HG03378 (cell line): ENCODE measurements around the gene UBA6.
"Not testable (repeated sequence)": the region's sequence is repeated elsewhere in the genome, so short reads cannot be mapped to it uniquely, and the experiment has no call there.

Experiments
- ATAC-seq: cut with Tn5 transposase; IDR thresholded peaks from one replicate; pipeline ENCODE4 v1.9.1; 2021; ENCODE audit warnings: mild to moderate bottlenecking, moderate library complexity; ENCODE audit not compliant: unreplicated experiment

UBA6 gene

DNA sequence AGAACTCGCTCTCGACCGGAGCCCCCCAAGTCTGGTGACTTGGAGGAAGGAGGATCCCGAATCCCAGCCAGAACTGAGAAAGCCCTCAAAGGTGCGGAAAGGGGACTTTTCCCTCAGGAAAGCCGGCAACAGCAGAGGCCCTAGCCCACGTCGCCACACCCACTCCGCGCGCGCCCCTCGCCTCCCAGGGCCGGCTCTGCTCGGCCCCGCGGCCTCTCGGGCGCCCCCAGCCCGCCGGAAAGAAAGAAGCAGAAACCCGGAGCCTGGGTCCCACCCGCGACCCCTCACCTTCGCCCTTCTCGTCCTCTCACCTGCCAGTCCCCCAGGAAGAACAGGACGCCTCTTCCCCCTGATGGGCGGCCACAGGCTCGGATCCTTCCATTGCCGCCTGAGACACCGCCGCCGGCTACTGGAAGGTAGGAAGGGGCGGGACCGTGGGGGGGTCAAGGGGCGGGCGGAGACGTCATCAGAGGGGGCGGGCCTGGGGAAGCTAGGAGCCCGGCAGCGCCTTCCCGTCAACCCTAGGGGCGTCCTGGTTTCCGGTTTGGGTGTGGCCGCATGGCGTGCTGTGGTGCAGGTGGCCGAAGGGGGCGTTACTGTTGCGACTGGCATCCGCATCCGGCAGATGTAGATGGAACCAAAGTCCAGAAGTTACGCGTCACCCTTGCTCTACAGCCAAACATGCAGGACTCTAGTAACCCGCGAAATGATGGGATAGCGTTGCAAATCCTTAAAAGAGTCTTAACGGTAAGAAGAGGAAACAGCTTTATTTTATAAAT is at the start of gene UBA6:
TSS of gene UBA6 (minus strand) at position 418 of the 779 bp plus-strand sequence. CDS start at position 382, 36 bp downstream.
- peak; percentile 96 for ATAC-seq

DNA sequence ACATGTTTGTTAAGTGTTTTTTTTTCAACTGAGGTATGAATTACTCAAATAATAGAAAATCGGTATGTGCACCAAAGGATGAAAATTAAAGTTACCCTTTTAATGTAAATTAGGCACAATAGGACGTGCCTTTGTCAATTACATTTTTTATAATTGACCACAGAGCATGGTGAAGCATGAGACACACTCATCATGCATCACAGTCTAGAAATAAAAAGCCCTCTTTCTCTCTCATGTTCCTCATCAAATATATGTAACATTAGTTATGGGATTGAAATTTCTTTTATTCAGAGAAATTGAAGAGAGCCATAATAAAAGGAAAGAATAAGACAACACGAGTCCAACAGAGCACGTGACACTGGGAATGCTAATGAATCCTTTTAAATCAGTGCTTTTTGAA is 49.7 kb upstream of the UBA6 start:
- ATAC-seq: no peak

DNA sequence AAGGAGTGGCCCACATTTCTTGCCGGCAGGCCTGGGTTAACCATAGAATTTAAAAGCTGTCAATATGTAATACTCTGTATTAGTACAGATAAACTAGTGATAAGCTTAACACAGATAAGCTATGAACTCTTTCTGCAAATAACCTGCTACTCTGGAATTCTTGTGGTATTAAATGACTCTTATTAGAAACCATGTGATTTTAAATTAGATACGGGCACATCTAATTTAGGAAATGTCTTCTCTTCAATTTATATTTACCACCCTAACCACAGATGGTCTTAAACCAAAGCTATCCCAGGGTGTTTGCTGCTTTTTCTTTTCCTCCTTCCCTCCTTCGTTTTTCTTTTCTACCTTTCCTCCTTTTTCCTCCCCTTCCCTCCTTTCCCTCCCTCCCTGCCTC is 48.3 kb upstream of the UBA6 start:
- ATAC-seq: no peak

DNA sequence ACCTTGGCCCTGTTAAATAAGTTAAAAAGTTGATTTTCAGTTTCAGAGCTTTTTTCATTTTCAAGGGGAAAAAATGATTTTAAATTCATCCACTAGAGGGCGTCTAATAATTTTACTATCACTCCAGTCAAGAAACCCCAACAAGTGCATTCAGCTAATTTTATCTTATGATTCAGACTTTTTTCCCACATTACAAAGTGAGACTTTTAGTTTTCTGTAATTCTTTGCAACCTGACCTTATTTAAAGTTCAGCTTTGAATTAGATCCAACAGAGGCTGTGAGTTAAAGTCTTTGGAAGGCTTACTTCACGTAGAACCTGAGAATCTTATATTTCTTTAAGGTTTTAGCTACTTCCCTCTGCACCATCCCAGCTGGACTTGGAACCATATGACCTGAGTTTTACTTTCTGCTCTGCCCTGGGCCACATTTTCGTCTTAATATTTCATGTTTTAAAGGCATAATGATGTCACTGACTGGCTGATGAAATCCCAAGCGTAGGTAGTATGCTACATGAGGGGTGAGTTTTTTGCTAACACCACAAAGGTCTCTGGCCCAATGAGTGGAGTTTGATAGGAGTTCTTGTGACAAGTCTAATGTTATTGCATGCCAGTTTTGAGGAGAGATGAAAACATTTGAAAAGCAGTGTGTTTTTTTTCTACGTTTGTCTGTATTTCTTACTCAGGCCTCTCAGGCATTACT is 46.0 kb upstream of the UBA6 start:
- ATAC-seq: peak; percentile 65

DNA sequence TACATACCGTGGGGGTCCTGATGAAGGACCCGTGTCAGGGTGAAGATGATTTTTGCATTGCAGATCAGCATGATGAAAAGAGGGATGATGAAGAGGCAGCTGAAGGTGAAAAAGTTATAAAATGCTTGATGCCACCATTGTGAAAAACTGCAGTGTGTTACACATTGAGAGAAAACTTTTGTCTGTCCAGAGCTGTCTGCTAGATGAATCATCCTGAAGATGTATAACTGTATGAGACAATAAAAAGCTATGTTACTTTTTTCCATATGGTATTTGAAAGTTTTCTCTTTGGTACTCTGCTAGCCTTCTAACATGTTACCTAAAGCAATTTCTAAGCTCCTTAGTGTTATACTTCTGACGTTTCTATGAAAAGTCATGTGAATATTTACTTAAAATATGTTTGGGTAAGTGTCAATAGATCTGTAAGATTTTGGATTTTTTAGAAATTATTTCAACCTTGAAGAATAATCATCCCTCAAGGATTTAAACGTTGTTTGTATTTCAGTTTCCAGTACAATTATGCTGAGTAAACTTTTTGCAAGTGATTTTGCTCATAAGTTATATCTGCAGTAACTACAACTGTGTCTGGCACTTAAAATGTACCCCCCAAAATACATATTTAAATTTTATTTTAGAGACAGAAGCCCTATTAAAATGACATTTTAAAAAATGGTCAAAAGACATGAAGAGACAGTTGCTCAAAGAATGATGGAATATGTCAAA is 43.8 kb upstream of the UBA6 start:
- ATAC-seq: no peak

DNA sequence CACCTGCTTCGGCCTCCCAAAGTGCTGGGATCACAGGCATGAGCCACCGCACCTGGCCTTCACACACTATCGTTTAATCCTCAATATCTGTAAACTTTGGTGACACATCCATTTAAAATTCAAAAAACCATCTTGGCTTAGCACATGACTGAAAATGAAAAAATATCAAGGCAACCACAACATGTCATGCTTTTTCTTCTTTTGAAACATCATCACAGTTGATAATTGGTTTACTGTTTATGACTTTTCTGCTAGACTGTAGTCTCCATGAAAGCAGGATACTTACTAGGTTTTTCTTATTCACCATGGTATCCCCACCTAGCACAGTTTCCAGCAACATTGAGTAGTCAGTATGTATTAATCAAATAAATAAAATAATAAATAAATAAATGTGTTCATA is 42.2 kb upstream of the UBA6 start:
- no peak for ATAC-seq

DNA sequence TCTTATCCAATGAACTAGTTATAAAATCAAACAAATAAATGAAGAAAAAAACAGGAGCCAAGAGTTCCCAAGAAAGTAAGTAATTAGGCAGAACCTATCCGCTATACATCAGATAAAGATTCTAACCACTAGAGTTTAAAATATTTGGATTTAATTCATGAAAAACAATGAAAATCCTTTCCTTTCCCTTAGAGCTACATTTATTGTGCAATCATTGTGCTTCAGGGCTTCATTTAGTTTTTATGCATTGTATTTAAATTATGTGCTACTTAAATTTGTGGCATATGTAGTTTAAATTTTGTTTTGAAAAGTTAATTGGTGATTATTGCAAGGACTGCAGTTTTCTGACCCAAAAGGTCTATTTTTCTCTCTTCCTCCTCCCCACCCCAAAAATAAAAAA is 35.3 kb upstream of the UBA6 start:
- no peak for ATAC-seq

DNA sequence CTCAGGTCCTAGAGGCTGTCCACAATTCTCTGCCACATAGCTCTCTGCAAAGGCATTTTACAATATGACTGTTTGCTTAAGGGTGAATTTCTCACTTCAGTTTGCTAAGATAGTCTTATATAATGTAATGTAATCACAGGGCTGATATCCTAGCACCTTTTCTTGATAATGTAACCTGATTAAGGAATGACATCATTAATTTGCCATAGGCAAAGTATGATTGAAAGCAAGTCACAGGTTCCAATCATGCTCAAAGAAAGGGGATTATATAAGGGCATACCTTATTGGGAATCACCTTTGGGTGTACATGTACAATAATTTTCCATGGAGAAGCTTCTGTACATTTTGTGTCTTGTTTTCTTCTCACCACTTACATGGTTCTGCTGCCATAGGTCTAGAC is 34.4 kb upstream of the UBA6 start:
- no peak for ATAC-seq

DNA sequence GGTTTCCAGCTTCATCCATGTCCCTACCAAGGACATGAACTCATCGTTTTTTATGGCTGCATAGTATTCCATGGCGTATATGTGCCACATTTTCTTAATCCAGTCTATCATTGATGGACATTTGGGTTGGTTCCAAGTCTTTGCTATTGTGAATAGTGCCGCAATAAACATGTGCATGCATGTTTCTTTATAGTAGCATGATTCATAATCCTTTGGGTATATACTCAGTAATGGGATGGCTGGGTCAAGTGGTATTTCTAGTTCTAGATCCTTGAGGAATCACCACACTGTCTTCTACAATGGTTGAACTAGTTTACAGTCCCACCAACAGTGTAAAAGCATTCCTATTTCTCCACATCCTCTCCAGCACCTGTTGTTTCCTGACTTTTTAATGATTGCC is 29.6 kb upstream of the UBA6 start:
- ATAC-seq: not testable (repeated sequence)

DNA sequence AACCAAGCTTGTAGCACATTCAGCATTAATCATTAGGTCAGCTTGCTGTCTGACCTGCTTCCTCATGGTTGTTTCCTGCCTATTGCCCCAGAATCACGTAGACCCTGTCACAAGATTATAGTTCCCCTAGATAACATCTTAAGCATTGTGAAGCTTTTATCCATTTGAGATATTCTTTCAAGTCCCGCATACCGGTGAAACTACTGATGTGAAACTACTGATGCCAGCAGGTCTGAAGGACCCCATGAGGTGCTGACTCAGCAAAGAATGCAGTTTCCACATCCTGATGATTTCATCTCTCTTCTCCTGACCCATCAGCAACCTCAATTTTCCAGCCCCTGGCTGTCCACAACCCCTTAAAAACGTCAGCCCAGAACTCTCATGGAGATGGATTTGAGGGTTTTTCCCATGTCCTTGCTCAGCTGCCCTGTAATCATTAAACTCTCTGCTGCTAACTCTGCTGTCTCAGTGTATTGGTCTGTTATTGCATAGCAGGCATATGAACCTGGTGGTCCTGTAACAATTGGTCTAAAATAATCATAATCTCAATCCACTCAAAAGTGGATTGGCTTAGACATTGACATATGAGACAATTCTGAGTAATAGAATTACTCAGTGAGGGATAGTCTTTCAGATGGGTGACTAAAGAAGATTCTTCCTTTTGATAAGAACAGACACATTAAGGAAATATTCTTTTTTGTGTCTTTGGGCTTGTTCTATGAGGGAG is 26.3 kb upstream of the UBA6 start:
- no peak for ATAC-seq

DNA sequence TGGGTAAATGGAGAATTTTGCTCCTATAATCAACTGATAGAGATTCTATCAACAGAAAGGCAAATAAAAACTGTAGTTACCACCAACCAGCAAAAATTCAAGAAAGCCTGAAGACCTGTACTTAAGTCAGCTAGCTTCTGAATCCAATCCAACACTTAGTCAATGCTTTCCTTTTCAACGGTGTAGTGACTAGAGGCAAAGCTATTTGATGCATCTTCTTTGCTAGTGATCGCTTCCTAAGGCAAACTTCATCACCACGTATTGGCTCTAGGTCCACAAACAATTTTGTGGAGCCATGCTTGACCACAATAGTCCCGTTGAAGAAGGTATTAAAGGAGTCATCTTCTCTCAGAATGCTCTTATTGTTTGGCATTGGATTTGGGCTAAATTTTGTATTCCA is 25.0 kb upstream of the UBA6 start:
- ATAC-seq: no peak

DNA sequence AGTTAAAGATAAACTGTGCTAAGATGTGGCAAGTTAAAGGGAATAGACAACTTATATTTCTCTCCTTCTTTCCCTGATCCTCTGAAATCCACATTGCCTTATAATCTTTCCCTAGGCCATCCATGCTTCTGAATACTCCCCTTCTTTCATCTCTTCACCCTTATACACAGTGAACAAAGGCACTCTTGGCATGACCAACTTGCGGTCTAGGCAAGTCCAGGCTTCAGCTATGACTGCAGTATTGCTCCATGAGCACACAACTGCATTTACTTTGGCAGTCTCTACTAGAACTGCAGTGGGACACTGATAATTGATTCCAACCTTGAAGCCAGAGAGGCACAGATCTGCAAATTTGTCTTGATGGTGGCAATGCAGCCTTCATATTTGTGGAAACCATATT is 24.2 kb upstream of the UBA6 start:
- ATAC-seq: no peak

DNA sequence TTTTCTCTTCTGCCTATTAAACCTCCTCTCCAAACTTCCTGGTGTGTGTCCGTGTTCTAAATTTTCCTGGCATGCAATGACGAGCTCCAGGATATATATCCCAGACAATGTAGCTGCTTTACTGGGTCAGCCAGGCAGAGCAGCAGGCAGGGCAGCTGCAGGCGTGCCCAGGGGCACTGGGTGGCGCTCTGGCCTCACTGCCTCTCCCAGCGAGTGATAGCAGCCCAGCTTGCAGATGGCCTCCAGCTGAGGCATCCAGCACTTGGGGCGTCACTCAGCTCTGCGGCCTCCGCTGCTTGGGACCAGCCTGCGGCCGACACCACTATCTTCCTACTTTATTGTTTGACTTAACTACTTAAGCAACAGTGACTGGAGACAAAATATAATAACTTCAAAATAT is 23.0 kb upstream of the UBA6 start:
- ATAC-seq: no peak

DNA sequence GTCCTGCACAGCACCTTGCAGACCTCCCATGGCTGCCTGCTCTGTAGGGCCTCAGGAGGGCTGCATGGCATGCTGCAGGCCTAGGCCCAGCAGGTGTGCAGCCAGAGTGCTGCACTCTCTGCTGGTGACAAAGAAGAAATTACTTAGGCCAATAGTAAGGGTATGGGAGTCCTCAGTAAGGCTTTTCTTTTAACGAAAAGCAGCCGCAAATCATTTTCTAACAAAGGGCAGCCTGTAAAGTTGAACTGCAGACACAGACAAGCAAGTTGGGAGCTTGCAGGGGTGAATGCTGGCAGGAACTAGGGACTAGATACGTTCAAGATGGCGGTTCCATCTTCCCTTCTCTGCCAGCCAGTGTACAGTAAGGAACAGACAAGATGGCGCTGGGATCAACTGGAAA is 22.4 kb upstream of the UBA6 start:
- ATAC-seq: no peak

DNA sequence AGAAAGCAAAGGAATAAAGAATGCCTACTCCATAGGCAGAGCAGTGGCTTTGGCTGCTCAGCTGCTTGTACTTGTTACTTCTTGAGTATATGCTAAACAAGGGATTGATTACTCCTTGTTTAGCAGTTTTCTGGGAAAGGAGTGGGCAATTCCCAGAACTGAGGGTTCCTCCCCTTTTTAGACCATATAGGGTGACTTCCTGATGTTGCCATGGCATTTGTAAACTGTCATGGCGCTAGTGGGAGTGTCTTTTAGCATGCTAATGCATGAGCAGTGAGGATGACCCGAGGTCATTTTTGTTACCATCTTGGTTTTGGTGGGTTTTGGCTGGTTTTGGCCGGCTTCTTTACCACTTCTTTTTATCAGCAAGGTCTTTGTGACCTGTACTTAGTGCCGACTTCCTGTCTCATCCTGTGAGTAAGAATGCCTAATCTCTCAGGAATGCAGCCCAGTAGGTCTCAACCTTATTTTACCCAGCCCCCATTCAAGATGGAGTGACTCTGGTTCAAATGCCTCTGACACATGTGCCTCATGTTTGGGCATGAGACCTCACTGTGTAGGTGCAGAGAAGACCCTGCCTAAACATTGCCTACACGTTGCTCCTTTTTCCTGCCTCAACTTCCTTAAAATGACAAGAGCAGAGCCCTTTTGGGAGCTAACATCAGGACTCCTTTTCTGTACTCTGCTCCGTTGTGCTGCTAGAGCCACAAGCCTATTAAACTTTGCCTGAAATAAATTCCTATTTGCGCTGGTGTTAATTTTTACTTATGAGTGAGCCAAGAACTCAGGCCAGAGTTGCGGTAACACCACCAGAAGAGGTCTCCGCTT is 21.0 kb upstream of the UBA6 start:
- no peak for ATAC-seq

DNA sequence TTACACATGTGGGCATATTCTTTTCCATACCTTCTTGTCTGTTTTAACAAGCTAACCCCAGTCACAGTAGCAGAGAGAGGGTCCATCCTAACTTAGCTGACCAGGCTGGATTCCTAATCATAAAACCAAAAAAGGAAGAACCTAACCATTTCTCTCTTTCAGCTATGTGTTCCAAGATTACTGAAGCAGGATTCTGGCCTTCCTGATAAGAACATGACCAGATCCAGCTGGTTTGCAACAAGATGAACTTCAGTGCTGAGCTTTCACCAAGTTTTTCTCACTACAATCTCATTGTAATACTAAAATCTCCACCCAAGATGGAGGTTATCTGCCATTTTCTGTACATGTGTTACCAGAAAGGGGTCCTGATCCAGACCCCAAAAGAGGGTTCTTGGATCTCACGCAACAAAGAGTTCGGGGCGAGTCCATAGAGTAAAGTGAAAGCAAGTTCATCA is 20.4 kb upstream of the UBA6 start:
- no peak for ATAC-seq

DNA sequence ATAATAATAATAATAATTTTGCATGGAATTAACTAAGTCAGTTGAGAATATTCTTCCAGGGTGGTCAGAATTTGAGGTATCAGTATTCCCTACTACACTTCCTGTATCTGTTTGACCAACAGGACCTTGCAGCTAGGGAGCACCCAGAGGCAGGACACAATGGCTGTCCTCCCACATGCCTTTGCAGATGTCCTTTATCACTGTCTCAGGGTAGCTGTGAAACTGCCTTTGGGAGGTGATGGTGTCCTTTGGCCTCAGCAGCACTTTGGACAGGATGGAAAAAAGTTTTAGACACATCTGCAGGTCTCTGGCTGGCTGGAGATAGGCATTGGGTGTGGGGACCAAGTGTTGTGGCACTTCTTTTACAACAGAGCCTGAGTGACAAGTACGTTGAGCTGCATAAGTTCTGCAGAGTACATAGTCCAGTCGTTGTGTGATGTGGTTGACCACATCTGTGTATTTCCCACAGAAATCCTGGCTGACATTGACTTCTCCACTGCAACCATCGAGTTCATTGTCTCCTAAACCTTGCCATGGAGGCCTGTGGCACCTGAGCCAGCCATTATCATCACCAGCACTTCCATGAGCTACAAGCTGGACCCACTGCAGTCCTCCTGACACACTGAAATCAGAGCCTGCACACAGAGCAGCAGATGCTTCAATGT is 19.1 kb upstream of the UBA6 start:
- ATAC-seq: no peak

DNA sequence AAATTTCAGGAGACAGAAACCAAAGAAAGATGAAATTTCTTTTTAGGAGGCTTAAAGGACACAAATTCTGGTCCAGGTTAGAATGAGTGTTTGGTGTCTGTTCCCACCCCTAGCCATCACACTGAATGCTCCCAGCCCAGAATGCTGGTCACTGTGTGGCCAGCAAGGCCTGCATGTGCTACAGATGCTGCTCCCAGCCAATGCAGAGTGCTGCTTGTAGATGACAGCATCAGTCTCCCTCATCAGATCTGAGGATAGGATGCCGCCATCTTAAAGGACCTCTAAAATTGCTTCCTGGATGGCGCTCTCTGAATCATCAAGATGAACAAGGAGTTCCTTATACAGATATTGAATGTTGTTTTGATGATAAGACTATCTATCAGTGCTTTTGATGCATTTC is 17.9 kb upstream of the UBA6 start:
- ATAC-seq: no peak

DNA sequence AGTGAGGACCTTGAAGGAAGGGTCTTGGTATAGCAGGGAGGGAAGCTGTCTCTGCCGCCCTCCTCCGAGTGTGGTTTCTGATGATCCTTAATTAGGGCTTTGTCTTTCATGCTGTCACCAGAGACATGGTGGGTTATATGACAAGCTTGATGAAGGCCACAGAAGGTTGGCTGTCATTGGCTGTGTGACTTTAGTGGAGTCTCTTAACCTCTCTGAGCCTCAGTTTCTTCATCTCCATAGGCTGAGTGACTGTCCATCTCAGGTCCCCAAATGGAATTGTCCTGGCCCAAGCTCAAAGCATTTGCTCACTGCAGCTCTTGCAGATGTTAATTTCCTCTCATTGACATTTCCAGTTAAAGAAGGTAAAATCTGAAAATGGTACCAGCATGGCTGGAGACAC is 16.6 kb upstream of the UBA6 start:
- ATAC-seq: no peak

DNA sequence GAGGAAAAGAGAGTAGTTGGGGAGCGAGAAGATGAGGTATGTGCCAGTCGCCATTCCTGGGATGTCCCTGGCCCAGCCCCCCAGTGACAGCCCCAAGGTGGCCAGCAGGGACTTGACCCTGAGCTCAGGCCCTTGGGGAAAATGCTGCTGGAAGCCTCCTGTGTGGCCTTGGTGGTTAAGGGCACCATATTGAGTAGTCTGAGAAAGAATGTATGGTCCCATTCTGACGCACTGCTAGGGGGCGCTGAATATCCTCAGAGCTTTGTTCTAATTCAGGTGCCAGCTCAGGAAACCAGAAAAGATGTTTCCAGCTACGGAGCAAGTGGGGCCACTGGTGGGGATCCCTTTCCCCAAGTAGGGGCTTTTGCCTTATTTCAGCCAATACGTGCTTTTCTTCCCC is 14.0 kb upstream of the UBA6 start:
- ATAC-seq: no peak
